ENCODE data around the gene MATR3. TPM values are rescaled to one million over a fixed set of nuclear protein-coding genes. Genes with fewer than 3 reads are reported as not detected.

The MATR3 gene
- total RNA-seq, 6 experiments from 2014 or later, result 43.5 to 73.8 (median 65.3) TPM

DNA sequence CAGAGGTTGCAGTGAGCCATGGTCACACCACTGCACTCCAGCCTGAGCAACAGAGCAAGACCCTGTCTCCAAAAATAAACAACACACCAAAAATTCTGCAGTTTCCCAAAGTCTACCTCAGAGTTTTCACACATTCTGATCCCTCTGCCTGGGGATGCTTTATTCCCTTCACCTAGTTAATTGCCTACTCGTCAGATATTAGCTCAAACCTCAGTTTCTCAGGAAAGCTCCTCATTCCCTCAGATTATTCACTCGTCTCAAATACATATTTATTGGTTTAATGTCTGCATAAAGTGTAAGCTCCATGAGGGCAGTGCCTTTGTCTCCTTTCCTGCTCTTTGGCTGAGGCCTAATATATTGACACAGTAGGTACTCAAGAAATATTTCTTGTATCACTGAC lies 2.5 kb upstream of the MATR3 start:
- H3K27me3 ChIP-seq, result no peaks in the 10 kb centered on the region
- WGBS (ENCODE audit: insufficient coverage, low coverage, low lambda C conversion rate, missing lambda C conversion rate), result 82% methylated on average over 2 of the region's 2 CpGs
- TF ChIP-seq POLR2A (IDR thresholded peaks at IDR 0.05) (no peak), CTCF (IDR thresholded peaks at IDR 0.05) (no peak)
- intact Hi-C loops (cut with DNase I), result loop anchor here in 1 of 2 donors (10.0 kb wide), 1 partner anchor 94 kb away; the partner anchor contains the start of genes MZB1 and SLC23A1
- H3K27ac ChIP-seq, result no peak overlapping the region
- H3K9me3 ChIP-seq, result no peaks in the 10 kb centered on the region
- no peaks in the 10 kb centered on the region for H3K36me3 ChIP-seq
- no peak overlapping the region for H3K4me3 ChIP-seq
- DNase-seq (no peak), ATAC-seq (no peak)
- H3K4me1 ChIP-seq, result peaks cover 0 to 13% (median 4%) of the 10 kb centered on the region in 4 donors

DNA sequence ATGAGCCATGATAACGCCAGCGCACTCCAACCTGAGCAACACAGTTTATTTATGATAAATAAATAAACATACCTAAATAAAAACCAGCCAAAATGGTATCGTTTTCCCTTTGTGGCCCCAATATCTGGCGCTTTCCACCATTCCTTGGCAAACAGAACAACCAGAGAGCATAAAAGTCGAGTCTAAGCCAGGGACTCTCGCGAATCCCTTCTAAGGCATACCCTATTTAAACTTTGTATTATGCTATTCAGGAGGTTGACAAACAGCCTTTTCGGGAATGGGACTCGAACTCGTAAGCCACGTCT lies 386 bp upstream of the MATR3 start:
- WGBS (ENCODE audit: insufficient coverage, low coverage, low lambda C conversion rate, missing lambda C conversion rate), result 23% methylated on average over 11 of the region's 11 CpGs
- no peaks in the 10 kb centered on the region for H3K9me3 ChIP-seq
- peaks cover 0 to 26% (median 12%) of the 10 kb centered on the region in 4 donors for H3K4me1 ChIP-seq
- H3K27me3 ChIP-seq, result no peaks in the 10 kb centered on the region
- no peak for DNase-seq
- H3K36me3 ChIP-seq, result no peaks in the 10 kb centered on the region
- TF ChIP-seq POLR2A (IDR thresholded peaks at IDR 0.05) (no peak), CTCF (IDR thresholded peaks at IDR 0.05) (no peak)
- intact Hi-C loops (cut with DNase I), result loop anchor here in 1 of 2 donors (10.0 kb wide), 1 partner anchor 92 kb away; the partner anchor contains the start of genes MZB1 and SLC23A1
- ATAC-seq, result no peak
- H3K27ac ChIP-seq, result peak overlapping the region; percentile 66 to 99 (median 99)
- peak overlapping the region; percentile 81 to 89 (median 85) for H3K4me3 ChIP-seq

- TF ChIP-seq POLR2A (IDR thresholded peaks at IDR 0.05), result no peak
- TF ChIP-seq CTCF (IDR thresholded peaks at IDR 0.05), result peak in 3 of 4 donors; percentile 5 to 28 (median 24)
- H3K36me3 ChIP-seq, result no peaks in the 10 kb centered on the region
- peak overlapping the region; percentile 98 to 99 (median 99) for H3K27ac ChIP-seq
- no peaks in the 10 kb centered on the region for H3K9me3 ChIP-seq
- peaks cover 0 to 33% (median 12%) of the 10 kb centered on the region in 4 donors for H3K4me1 ChIP-seq
- H3K27me3 ChIP-seq, result no peaks in the 10 kb centered on the region
- DNase-seq (peak; percentile 77 to 85 (median 79)), ATAC-seq (peak; percentile 44 to 61 (median 58))
- H3K4me3 ChIP-seq, result peak overlapping the region; percentile 81 to 89 (median 85)
- WGBS (ENCODE audit: insufficient coverage, low coverage, low lambda C conversion rate, missing lambda C conversion rate), result 0% methylated on average over 48 of the region's 48 CpGs
- intact Hi-C loops (cut with DNase I), result loop anchor here in 1 of 2 donors (10.0 kb wide), 1 partner anchor 90 kb away; the partner anchor contains the start of genes MZB1 and SLC23A1
These were observed 1.0 kb downstream of the MATR3 start for GRCh38 chr5:139294374-139295165.

DNA sequence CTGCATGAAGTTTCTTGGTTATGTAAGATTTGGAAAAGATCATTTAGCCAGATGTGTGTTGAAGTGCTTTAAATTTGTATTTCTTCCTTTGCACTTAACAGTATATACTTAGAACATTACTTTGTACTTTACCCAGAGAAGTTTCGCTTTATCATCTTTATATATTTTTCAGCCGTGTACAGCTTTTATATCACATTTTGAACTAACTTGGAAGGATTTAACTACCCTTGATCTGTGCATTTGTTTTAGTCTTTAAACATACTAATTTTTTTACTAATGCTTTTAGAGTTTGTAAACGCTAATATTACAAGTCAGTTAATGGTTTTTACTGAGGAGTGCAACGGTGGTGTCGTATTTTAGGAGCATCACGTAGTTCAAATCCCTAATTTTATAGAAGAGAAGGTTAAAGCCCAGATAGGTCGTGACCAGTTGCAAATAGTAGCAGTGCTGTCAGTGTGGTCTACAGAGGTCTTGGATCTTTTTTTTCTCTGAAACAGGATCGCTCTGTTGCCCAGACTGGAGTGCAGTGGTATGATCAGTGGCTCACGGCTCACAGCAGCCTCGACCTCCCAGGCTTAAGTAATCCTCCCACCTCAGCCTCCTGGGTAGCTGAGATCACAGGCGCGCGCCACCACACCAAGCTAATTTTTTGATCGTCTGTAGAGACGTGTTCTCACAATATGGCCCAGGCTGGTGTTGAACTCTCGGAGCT lies 2.0 kb downstream of the MATR3 start:
- no peaks in the 10 kb centered on the region for H3K27me3 ChIP-seq
- ATAC-seq, result no peak
- WGBS (ENCODE audit: insufficient coverage, low coverage, low lambda C conversion rate, missing lambda C conversion rate), result 23% methylated on average over 13 of the region's 16 CpGs
- intact Hi-C loops (cut with DNase I), result loop anchor here in 1 of 2 donors (10.0 kb wide), 1 partner anchor 89 kb away; the partner anchor contains the start of genes MZB1 and SLC23A1
- no peaks in the 10 kb centered on the region for H3K36me3 ChIP-seq
- H3K4me1 ChIP-seq, result peaks cover 0 to 33% (median 12%) of the 10 kb centered on the region in 4 donors
- TF ChIP-seq CTCF (IDR thresholded peaks at IDR 0.05) (no peak), POLR2A (IDR thresholded peaks at IDR 0.05) (no peak)
- DNase-seq, result no peak
- peak overlapping the region; percentile 81 to 89 (median 85) for H3K4me3 ChIP-seq
- H3K9me3 ChIP-seq, result no peaks in the 10 kb centered on the region
- peak overlapping the region; percentile 98 to 99 (median 99) for H3K27ac ChIP-seq
